ENCODE measurements around the gene MTMR11. TPM values are rescaled to one million over a fixed set of nuclear protein-coding genes. Genes with fewer than 3 reads are reported as not detected.
A peak's percentile ranks its signal among the peaks of the same experiment; 100 is the strongest.

Gene MTMR11
- polyA plus RNA-seq, 3 donors from 2014 or later, result 0.17 to 4.8 (median 1.7) TPM

DNA sequence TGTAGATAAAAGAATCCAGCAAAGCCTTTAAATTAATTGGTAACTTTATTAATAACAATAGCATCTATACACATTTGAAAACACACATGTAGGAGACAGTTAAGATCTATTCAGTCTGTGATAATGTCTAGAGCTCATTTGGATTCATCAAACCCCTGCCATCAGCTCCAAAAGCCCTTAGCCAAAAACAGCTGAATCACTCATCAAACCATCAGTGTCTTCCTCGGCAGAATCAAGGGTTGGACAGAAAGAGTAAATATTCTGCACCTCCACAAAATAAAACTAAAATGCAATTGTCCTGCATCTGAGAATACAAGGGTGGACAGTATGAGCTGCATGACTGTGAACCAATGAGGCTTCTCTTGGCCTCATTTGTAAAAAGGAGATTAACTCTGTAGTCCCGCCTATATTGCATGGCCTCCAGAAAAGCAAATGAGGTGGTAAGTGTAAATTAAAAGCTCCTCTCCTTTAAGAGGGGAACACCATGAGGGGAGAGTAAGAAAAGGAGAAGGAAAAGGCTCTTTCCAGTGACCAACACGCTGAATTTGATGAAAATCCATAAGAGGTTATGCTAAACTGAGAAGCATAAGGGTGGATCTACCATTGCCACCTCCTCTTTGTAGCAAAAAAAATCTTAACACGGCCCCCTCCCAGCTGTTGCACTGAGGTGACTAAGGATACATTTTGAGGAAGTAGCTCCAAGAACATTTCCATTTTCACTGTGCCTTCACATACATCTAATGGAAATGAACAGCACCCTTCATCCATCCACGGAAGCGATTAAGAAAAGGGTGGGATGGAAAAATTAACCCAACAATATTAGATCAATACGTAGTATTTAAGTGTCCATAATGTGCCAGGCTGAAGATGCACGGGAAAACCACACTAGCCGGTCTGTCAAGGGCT is 52.0 kb downstream of the MTMR11 start:
- Mint-ChIP-seq H3K4me3 (no peak overlapping the region), H3K27me3 (ENCODE audit: low read depth in 3 of 3) (peaks cover 0 to 1% (median 0%) of the 10 kb centered on the region in 3 donors), H3K4me1 (peaks cover 2 to 3% of the 10 kb centered on the region in 2 donors), H3K9me3 (no peaks in the 10 kb centered on the region), H3K36me3 (no peaks in the 10 kb centered on the region), H3K27ac (no peak overlapping the region)
- no peak for DNase-seq

DNA sequence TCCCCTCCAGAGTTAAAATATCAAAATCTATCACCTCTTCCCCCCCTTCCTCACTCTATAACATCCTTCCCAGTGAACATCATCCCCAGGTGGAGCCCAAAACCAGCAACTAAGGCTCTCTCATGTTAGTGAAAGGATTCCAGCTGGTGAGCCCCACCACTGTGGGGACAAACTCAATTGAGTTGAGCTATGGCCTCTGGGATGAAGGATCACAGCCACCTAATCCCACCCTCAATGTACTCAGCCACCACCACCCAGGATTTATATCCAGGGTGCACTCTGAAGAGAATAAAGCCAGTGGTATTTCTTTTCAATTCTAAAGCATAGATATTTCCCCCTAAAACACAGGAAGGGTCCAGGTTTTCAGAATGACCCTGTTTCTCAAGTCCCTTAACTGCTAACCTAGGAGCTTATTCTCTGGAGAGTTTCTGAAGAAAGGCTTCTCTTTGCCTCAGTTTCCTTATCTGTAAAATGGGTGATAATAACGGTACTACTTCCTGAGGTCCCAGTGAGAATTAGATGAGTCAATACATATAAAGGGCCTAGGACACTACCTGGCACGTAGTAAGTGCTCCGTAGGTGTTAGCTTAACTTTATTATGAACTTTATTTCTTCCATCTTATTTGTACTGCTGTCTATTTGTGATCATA is 53.0 kb downstream of the MTMR11 start:
- no peaks in the 10 kb centered on the region for H3K9me3 Mint-ChIP-seq
- H3K4me1 Mint-ChIP-seq, result peaks cover 7 to 8% of the 10 kb centered on the region in 2 donors
- H3K4me3 Mint-ChIP-seq, result no peak overlapping the region
- no peak overlapping the region for H3K27ac Mint-ChIP-seq
- H3K27me3 Mint-ChIP-seq (ENCODE audit: low read depth in 3 of 3), result no peaks in the 10 kb centered on the region
- DNase-seq, result no peak
- H3K36me3 Mint-ChIP-seq, result no peaks in the 10 kb centered on the region

DNA sequence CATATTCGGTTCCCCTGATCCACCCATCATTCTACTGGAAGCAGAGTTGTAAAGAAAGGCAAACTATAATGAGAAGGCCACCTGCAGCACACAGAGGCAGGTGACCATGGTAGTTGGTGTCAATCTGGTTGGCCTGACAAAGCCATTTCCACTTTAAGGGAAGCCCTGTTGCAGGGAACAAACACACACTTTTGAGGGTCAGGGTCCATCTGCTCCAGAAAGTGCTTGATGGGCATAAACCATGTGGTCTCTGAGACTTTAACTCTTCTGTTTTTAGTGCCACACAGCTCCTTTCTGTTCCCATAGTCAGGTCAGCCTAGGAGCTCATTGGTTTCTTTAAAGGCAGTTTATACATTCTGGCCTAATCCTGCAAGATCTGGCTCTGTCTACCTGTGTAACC is 54.8 kb downstream of the MTMR11 start:
- Mint-ChIP-seq H3K4me1 (peaks cover 7 to 8% of the 10 kb centered on the region in 2 donors), H3K27ac (no peak overlapping the region), H3K27me3 (ENCODE audit: low read depth in 3 of 3) (peaks cover 0 to 2% (median 0%) of the 10 kb centered on the region in 3 donors), H3K9me3 (no peaks in the 10 kb centered on the region), H3K36me3 (no peaks in the 10 kb centered on the region), H3K4me3 (no peak overlapping the region)
- DNase-seq, result no peak

DNA sequence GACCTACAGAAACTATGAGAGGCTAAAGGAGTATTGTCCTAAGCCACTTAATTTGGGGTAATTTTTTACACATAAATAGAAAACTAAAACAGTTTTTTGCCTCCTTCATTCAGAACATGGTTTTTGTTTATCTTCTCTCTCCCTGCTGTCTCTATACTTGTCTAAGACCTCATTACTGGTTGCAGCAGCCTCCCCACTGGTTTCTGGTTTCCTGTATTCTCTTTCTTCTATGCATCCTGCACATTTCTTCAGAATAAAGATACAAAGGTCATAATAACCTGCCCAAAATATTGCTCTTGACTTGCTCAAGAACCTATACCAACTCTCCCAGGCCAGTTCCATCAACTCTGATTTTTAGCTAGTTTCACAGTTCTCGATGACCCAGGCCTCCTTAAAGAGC is 57.1 kb downstream of the MTMR11 start:
- no peak for DNase-seq
- Mint-ChIP-seq H3K27ac (peak overlapping the region in 2 of 6 donors; percentile 11 to 36), H3K36me3 (no peaks in the 10 kb centered on the region), H3K4me1 (peaks cover 7 to 8% of the 10 kb centered on the region in 2 donors), H3K4me3 (no peak overlapping the region), H3K27me3 (ENCODE audit: low read depth in 3 of 3) (peaks cover 0 to 2% (median 2%) of the 10 kb centered on the region in 3 donors), H3K9me3 (no peaks in the 10 kb centered on the region)

Other genes with a start within 250 kb of the MTMR11 start
- not detected for gene FCGR1A, start 154.2 kb downstream of the MTMR11 start, polyA plus RNA-seq
- gene BOLA1, start 37.3 kb downstream of the MTMR11 start, polyA plus RNA-seq, result 10 to 100 TPM; 12.6 to 35.2 (median 30.4) TPM
- 1 to 10 TPM in 1 of 3 donors, under 1 TPM in 1, not detected in 1; 0.89 to 1.0 TPM for gene SV2A, start 19.0 kb downstream of the MTMR11 start, polyA plus RNA-seq
- 100 to 1,000 TPM in 2 of 3 donors, 10 to 100 TPM in 1; 70.1 to 137 (median 103) TPM for gene SF3B4, start 9.1 kb downstream of the MTMR11 start, polyA plus RNA-seq
- 1 to 10 TPM in 1 of 3 donors, under 1 TPM in 2; 0.24 to 4.3 (median 0.54) TPM for gene OTUD7B, start 73.8 kb upstream of the MTMR11 start, polyA plus RNA-seq
- 10 to 100 TPM; 30.5 to 39.9 (median 35.1) TPM for gene VPS45, start 130.9 kb upstream of the MTMR11 start, polyA plus RNA-seq
- 10 to 100 TPM; 20.6 to 32.5 (median 22.2) TPM for gene PLEKHO1, start 213.0 kb upstream of the MTMR11 start, polyA plus RNA-seq